Left ventricle myocardium superior (tissue), 1 donor: ENCODE data around the gene HEXD. TPM values are rescaled to one million over a fixed set of nuclear protein-coding genes. Genes with fewer than 3 reads are reported as not detected.

ENCODE experiments used
- ATAC-seq: fragments of 200-7000 bp; cut with Tn5 transposase; one replicate; pipeline ENCODE4 v1.9.1; 2020; ENCODE audit warnings: mild to moderate bottlenecking, moderate library complexity
- DNase-seq: peaks from one replicate; pipeline ENCODE4 v3.0.0-alpha.2; 2020
- intact Hi-C: fragments of 100-400 bp; cut with micrococcal nuclease; formaldehyde crosslinking; loops from one replicate; pipeline ENCODE4 v1.11.0; 2022
- total RNA-seq: library from RNA; stranded (reverse); fragmentation: NEBNext Ultra II Directional; extraction: Animal tissue kit (Norgen Biotek cat#: 25700); gene quantifications from one replicate; pipeline ENCODE4 v1.2.1, GENCODE V29; 2021
- donor health status: DM: no; HTN: yes; CAD: no; lungs with severe emphysema.

Gene HEXD
- total RNA-seq, 1 donor from 2014 or later, result 18.6 TPM

GRCh38 chr17:82435103-82435502 is 17.0 kb downstream of the HEXD start:
- intact Hi-C loops, result no loop called here
- DNase-seq (no peak), ATAC-seq (no peak)

- no peak for ATAC-seq
- DNase-seq, result no peak
- intact Hi-C loops, result no loop called here
These were observed 17.7 kb downstream of the HEXD start for GRCh38 chr17:82435601-82436583.

- intact Hi-C loops, result no loop called here
- ATAC-seq, result no peak
- DNase-seq, result no peak
These were observed 18.6 kb downstream of the HEXD start for GRCh38 chr17:82436601-82437324.

GRCh38 chr17:82437325-82437668 is 19.1 kb downstream of the HEXD start:
- no peak for ATAC-seq
- intact Hi-C loops, result no loop called here
- DNase-seq, result no peak

GRCh38 chr17:82438401-82439193 is 20.4 kb downstream of the HEXD start:
- DNase-seq (no peak), ATAC-seq (no peak)
- intact Hi-C loops, result no loop called here

GRCh38 chr17:82439194-82439828 is 21.2 kb downstream of the HEXD start:
- DNase-seq, result no peak
- intact Hi-C loops, result no loop called here
- ATAC-seq, result no peak

- no peak for DNase-seq
- intact Hi-C loops, result no loop called here
These were observed 21.8 kb downstream of the HEXD start for GRCh38 chr17:82439829-82440365.

GRCh38 chr17:82440469-82440981 is 22.4 kb downstream of the HEXD start:
- intact Hi-C loops, result no loop called here
- DNase-seq (no peak), ATAC-seq (peak; percentile 15)

More at GRCh38 chr17:82439829-82440365, 21.8 kb downstream of the HEXD start:
- no peak for ATAC-seq

- ATAC-seq (peak; percentile 28), DNase-seq (peak; percentile 61)
- intact Hi-C loops, result no loop called here
These were observed 23.0 kb downstream of the HEXD start for GRCh38 chr17:82440991-82441627.

- no peak for ATAC-seq
- no peak for DNase-seq
- intact Hi-C loops, result no loop called here
These were observed 23.7 kb downstream of the HEXD start for GRCh38 chr17:82441691-82442487.

GRCh38 chr17:82442643-82443464 is 24.7 kb downstream of the HEXD start:
- ATAC-seq (no peak), DNase-seq (no peak)
- intact Hi-C loops, result no loop called here

GRCh38 chr17:82443465-82444283 is 25.5 kb downstream of the HEXD start:
- intact Hi-C loops, result no loop called here
- DNase-seq, result peak; percentile 33
- ATAC-seq, result no peak

GRCh38 chr17:82444284-82444893 is 26.2 kb downstream of the HEXD start:
- no peak for ATAC-seq
- no peak for DNase-seq
- intact Hi-C loops, result no loop called here

- no peak for ATAC-seq
- intact Hi-C loops, result no loop called here
- DNase-seq, result peak; percentile 57
These were observed 26.9 kb downstream of the HEXD start for GRCh38 chr17:82444941-82445521.

- DNase-seq (no peak), ATAC-seq (no peak)
- intact Hi-C loops, result no loop called here
These were observed 27.4 kb downstream of the HEXD start for GRCh38 chr17:82445542-82445941.
